Endodermal cell (in vitro differentiated cells): ENCODE results near the gene VAV2. TPM values are rescaled to one million over a fixed set of nuclear protein-coding genes. Genes with fewer than 3 reads are reported as not detected.
A peak's percentile ranks its signal among the peaks of the same experiment; 100 is the strongest.

ENCODE experiments used
- DNase-seq: peaks from one replicate; pipeline ENCODE4 v3.0.0-alpha.2; 2017
- H3K27ac ChIP-seq: 2 replicates; pipeline ENCODE4 v1.5.1; 2013; ENCODE audit warnings: mild to moderate bottlenecking, low read depth, low read length, moderate library complexity
- H3K27me3 ChIP-seq: 2 replicates; pipeline ENCODE4 v1.6.1; 2013; ENCODE audit warnings: mild to moderate bottlenecking, low read length, moderate library complexity; ENCODE audit not compliant: insufficient read depth, control insufficient read depth, poor library complexity, severe bottlenecking
- H3K36me3 ChIP-seq: 2 replicates; pipeline ENCODE4 v1.7.0; 2013; ENCODE audit warnings: mild to moderate bottlenecking, low read length, moderate library complexity; ENCODE audit not compliant: control insufficient read depth, insufficient read depth
- H3K4me1 ChIP-seq: one replicate; pipeline ENCODE4 v1.7.0; 2013; ENCODE audit warnings: low read length; ENCODE audit not compliant: control insufficient read depth, insufficient read depth
- H3K4me3 ChIP-seq: 2 replicates; pipeline ENCODE4 v1.5.1; 2013; ENCODE audit warnings: mild to moderate bottlenecking, low read length, moderate library complexity
- H3K9ac ChIP-seq: 2 replicates; pipeline ENCODE4 v1.6.1; 2013; ENCODE audit warnings: mild to moderate bottlenecking, low read length, moderate library complexity; ENCODE audit not compliant: poor library complexity, severe bottlenecking; ENCODE audit errors: extremely low read depth
- H3K9me3 ChIP-seq: 2 replicates; pipeline ENCODE4 v1.6.1; 2013; ENCODE audit warnings: mild to moderate bottlenecking, low read length, moderate library complexity; ENCODE audit not compliant: control insufficient read depth
- H3K27ac Mint-ChIP-seq: 2 replicates; pipeline ENCODE4 v1.8.0; 2020; ENCODE audit warnings: mixed read lengths
- H3K27me3 Mint-ChIP-seq: 2 replicates; pipeline ENCODE4 v1.8.0; 2021; ENCODE audit warnings: mild to moderate bottlenecking, mixed read lengths; ENCODE audit not compliant: insufficient read depth
- H3K36me3 Mint-ChIP-seq: 2 replicates; pipeline ENCODE4 v1.8.0; 2020; ENCODE audit warnings: low read depth, mixed read lengths
- H3K4me1 Mint-ChIP-seq: 2 replicates; pipeline ENCODE4 v1.8.0; 2020; ENCODE audit warnings: mixed read lengths
- H3K4me3 Mint-ChIP-seq: 2 replicates; pipeline ENCODE4 v1.8.0; 2020; ENCODE audit warnings: mild to moderate bottlenecking, moderate library complexity, mixed read lengths
- H3K9me3 Mint-ChIP-seq: 2 replicates; pipeline ENCODE4 v1.8.0; 2020; ENCODE audit warnings: mild to moderate bottlenecking, mixed read lengths
- CTCF ChIP-seq: fragments of 200-600 bp; sonication (generic); conservative IDR thresholded peaks from 2 replicates; pipeline ENCODE4 v1.5.0; 2021; ENCODE audit warnings: antibody characterized with exemption, mild to moderate bottlenecking
- WGBS, 2 experiments: methylation state at CpG; one replicate each; pipeline versions ENCODE4 v1.1.5 to v1.1.7; 2013; ENCODE audit warnings: missing lambda C conversion rate in 2 of 2, mixed read lengths in 1 of 2; ENCODE audit not compliant: insufficient coverage in 1 of 2, insufficient read length in 1 of 2; 5-methylcytosine and 5-hydroxymethylcytosine counted together
- total RNA-seq, 2 donors: library from RNA; stranded (reverse); fragmentation: NEBNext Ultra II Directional in 1 of 2; extraction: Animal tissue kit (Norgen Biotek cat#: 25700) in 1 of 2; gene quantifications; 2 replicates in 1 of 2; 3 replicates in 1 of 2; pipeline ENCODE4 v1.2.1, GENCODE V29; 2021

The VAV2 gene
- total RNA-seq, 2 donors from 2014 or later, result 29.8 to 35.9 TPM

- DNase-seq, result no peak
- WGBS, 2 experiments, result 60 to 82% methylated on average over 9 to 17 of the region's 17 CpGs
- Mint-ChIP-seq H3K4me3 (no peak overlapping the region), H3K27me3 (no peaks in the 10 kb centered on the region), H3K4me1 (peaks cover 30% of the 10 kb centered on the region), H3K9me3 (peaks cover 4% of the 10 kb centered on the region), H3K36me3 (peaks cover 2% of the 10 kb centered on the region), H3K27ac (peak overlapping the region; percentile 84)
- H3K9me3 ChIP-seq, result no peaks in the 10 kb centered on the region
- TF ChIP-seq CTCF, result no peak
- H3K9ac ChIP-seq, result no peak overlapping the region
- no peaks in the 10 kb centered on the region for H3K36me3 ChIP-seq
- H3K27ac ChIP-seq, result peak overlapping the region; percentile 47
- H3K4me3 ChIP-seq, result no peak overlapping the region
- no peaks in the 10 kb centered on the region for H3K4me1 ChIP-seq
- no peaks in the 10 kb centered on the region for H3K27me3 ChIP-seq
Observed at GRCh38 chr9:133892193-133892920, 99.8 kb downstream of the VAV2 start.

GRCh38 chr9:133891741-133892140, 100.4 kb downstream of the VAV2 start:
- H3K9ac ChIP-seq, result no peak overlapping the region
- no peak overlapping the region for H3K4me3 ChIP-seq
- TF ChIP-seq CTCF, result no peak
- no peak for DNase-seq
- no peak overlapping the region for H3K27ac Mint-ChIP-seq
- H3K27me3 ChIP-seq, result no peaks in the 10 kb centered on the region
- peaks cover 30% of the 10 kb centered on the region for H3K4me1 Mint-ChIP-seq
- H3K9me3 Mint-ChIP-seq, result peaks cover 4% of the 10 kb centered on the region
- H3K4me1 ChIP-seq, result no peaks in the 10 kb centered on the region
- no peaks in the 10 kb centered on the region for H3K36me3 ChIP-seq
- no peak overlapping the region for H3K27ac ChIP-seq
- H3K27me3 Mint-ChIP-seq, result no peaks in the 10 kb centered on the region
- 86 to 100% methylated on average over 1 to 7 of the region's 7 CpGs for WGBS, 2 experiments
- peaks cover 2% of the 10 kb centered on the region for H3K36me3 Mint-ChIP-seq
- H3K4me3 Mint-ChIP-seq, result no peak overlapping the region
- H3K9me3 ChIP-seq, result no peaks in the 10 kb centered on the region

DNA sequence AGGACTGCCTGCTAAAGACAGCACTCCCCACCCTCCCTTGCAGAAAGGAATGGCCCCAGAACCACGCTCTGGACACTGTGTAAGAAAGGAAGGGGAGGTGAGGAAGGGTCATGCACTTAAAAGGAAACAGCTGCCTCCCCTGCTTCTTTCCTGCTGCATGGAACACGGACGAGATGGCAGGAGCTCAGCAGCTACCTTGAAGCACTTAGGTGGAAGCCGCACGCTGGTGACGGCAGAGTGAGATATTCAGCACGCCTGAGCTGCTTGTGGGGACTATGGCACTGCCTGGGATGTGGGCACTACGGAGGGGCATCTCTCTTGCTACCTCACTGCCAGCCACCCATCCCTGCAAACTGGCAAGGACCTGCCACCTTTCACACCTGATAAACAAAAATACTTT, 101.5 kb downstream of the VAV2 start:
- Histone ChIP-seq H3K4me1 (no peaks in the 10 kb centered on the region), H3K9ac (no peak overlapping the region), H3K27me3 (no peaks in the 10 kb centered on the region), H3K27ac (peak overlapping the region; percentile 92), H3K36me3 (no peaks in the 10 kb centered on the region), H3K4me3 (no peak overlapping the region), H3K9me3 (no peaks in the 10 kb centered on the region)
- peaks cover 4% of the 10 kb centered on the region for H3K9me3 Mint-ChIP-seq
- no peak for DNase-seq
- no peaks in the 10 kb centered on the region for H3K27me3 Mint-ChIP-seq
- WGBS, 2 experiments, result 88 to 92% methylated on average over 6 to 8 of the region's 8 CpGs
- no peak overlapping the region for H3K27ac Mint-ChIP-seq
- peaks cover 2% of the 10 kb centered on the region for H3K36me3 Mint-ChIP-seq
- H3K4me3 Mint-ChIP-seq, result no peak overlapping the region
- H3K4me1 Mint-ChIP-seq, result peaks cover 30% of the 10 kb centered on the region
- TF ChIP-seq CTCF, result no peak
